GM23338 (cell line): ENCODE data around the gene RMDN3. TPM values are rescaled to one million over a fixed set of nuclear protein-coding genes. Genes with fewer than 3 reads are reported as not detected.

Experiments used
- ATAC-seq: fragments of 200-7000 bp; cut with Tn5 transposase; 3 replicates; pipeline ENCODE4 v1.9.1; 2020
- DNase-seq: peaks from one replicate; pipeline ENCODE4 v3.0.0-alpha.2; 2015; ENCODE audit warnings: low spot score
- H2AFZ ChIP-seq: fragments of 200-600 bp; sonication (generic); 2 replicates; pipeline ENCODE4 v1.8.0; 2016; ENCODE audit warnings: antibody characterized with exemption, mild to moderate bottlenecking, moderate library complexity
- H3F3A ChIP-seq: fragments of 200-600 bp; sonication (generic); replicated peaks from 2 replicates; pipeline ENCODE4 v1.8.0; 2017; ENCODE audit warnings: antibody characterized with exemption, mixed run types, low read depth
- H3K27ac ChIP-seq: fragments of 200-600 bp; sonication (generic); 2 replicates; pipeline ENCODE4 v1.6.1; 2016; ENCODE audit warnings: low read depth
- H3K27me3 ChIP-seq: fragments of 200-600 bp; sonication (generic); 2 replicates; pipeline ENCODE4 v1.8.0; 2016; ENCODE audit warnings: mild to moderate bottlenecking, mixed run types, moderate library complexity; ENCODE audit not compliant: insufficient read depth
- H3K36me3 ChIP-seq: fragments of 200-600 bp; sonication (generic); 2 replicates; pipeline ENCODE4 v1.8.0; 2016; ENCODE audit warnings: mild to moderate bottlenecking; ENCODE audit not compliant: insufficient read depth
- H3K4me1 ChIP-seq: fragments of 200-600 bp; sonication (generic); 2 replicates; pipeline ENCODE4 v1.8.0; 2016; ENCODE audit warnings: mild to moderate bottlenecking, moderate library complexity; ENCODE audit not compliant: insufficient read depth
- H3K4me2 ChIP-seq: fragments of 200-600 bp; sonication (generic); 2 replicates; pipeline ENCODE4 v1.7.1; 2017; ENCODE audit warnings: mixed run types
- H3K4me3 ChIP-seq: fragments of 200-600 bp; sonication (generic); 2 replicates; pipeline ENCODE4 v1.6.1; 2016; ENCODE audit warnings: mixed run types
- H3K79me2 ChIP-seq: fragments of 200-600 bp; sonication (generic); replicated peaks from 2 replicates; pipeline ENCODE4 v1.8.0; 2017; ENCODE audit warnings: mild to moderate bottlenecking; ENCODE audit not compliant: insufficient read depth
- H3K9me2 ChIP-seq: fragments of 200-600 bp; sonication (generic); 2 replicates; pipeline ENCODE4 v1.8.0; 2017; ENCODE audit not compliant: insufficient read depth
- H4K20me1 ChIP-seq: fragments of 200-600 bp; sonication (generic); replicated peaks from 2 replicates; pipeline ENCODE4 v1.8.0; 2017; ENCODE audit warnings: mild to moderate bottlenecking; ENCODE audit not compliant: insufficient read depth
- H3K27ac Mint-ChIP-seq: 2 replicates; pipeline ENCODE4 v1.8.0; 2020; ENCODE audit warnings: inconsistent platforms, mild to moderate bottlenecking, moderate library complexity, mixed read lengths
- H3K27me3 Mint-ChIP-seq: 3 replicates; pipeline ENCODE4 v1.8.0; 2022; ENCODE audit warnings: low read depth, mild to moderate bottlenecking, moderate library complexity, mixed read lengths, inconsistent platforms; ENCODE audit not compliant: insufficient read depth, poor library complexity
- H3K36me3 Mint-ChIP-seq: 3 replicates; pipeline ENCODE4 v1.8.0; 2021; ENCODE audit warnings: low read depth, mild to moderate bottlenecking, inconsistent platforms, moderate library complexity, mixed read lengths
- H3K4me1 Mint-ChIP-seq: 3 replicates; pipeline ENCODE4 v1.8.0; 2020; ENCODE audit warnings: mild to moderate bottlenecking, inconsistent platforms, mixed read lengths
- H3K4me3 Mint-ChIP-seq: 3 replicates; pipeline ENCODE4 v1.8.0; 2021; ENCODE audit warnings: moderate library complexity, mild to moderate bottlenecking, inconsistent platforms, mixed read lengths
- H3K9me3 Mint-ChIP-seq: 3 replicates; pipeline ENCODE4 v1.8.0; 2020; ENCODE audit warnings: moderate library complexity, mild to moderate bottlenecking, inconsistent platforms, mixed read lengths
- CREB1 ChIP-seq: fragments of 250-450 bp; sonication (Bioruptor Pico); IDR thresholded peaks from 2 replicates; pipeline ENCODE4 v1.5.0; 2020; ENCODE audit warnings: low read depth, mild to moderate bottlenecking, moderate library complexity
- EZH2 ChIP-seq: fragments of 200-600 bp; sonication (generic); IDR thresholded peaks from one replicate; pipeline ENCODE4 v1.8.0; 2017; ENCODE audit warnings: antibody characterized with exemption, mild to moderate bottlenecking, low read depth; ENCODE audit not compliant: unreplicated experiment
- EZH2phosphoT487 ChIP-seq: fragments of 200-600 bp; sonication (generic); IDR thresholded peaks from one replicate; pipeline ENCODE4 v1.8.1; 2018; ENCODE audit warnings: antibody characterized with exemption; ENCODE audit not compliant: unreplicated experiment
- JUNB ChIP-seq: IDR thresholded peaks from one replicate; pipeline ENCODE4 v1.6.1; 2016; ENCODE audit warnings: antibody characterized with exemption; ENCODE audit not compliant: unreplicated experiment
- NANOG ChIP-seq: IDR thresholded peaks from 2 replicates; pipeline ENCODE4 v1.6.1; 2016; ENCODE audit warnings: antibody characterized with exemption, borderline replicate concordance
- POLR2AphosphoS5 ChIP-seq: IDR thresholded peaks from 2 replicates; pipeline ENCODE4 v1.6.1; 2016; ENCODE audit warnings: antibody characterized with exemption, low read depth
- REST ChIP-seq: IDR thresholded peaks from one replicate; pipeline ENCODE4 v1.6.1; 2018; ENCODE audit warnings: antibody characterized with exemption; ENCODE audit not compliant: unreplicated experiment
- STAT1 ChIP-seq: IDR thresholded peaks from one replicate; pipeline ENCODE4 v1.6.1; 2016; ENCODE audit warnings: antibody characterized with exemption; ENCODE audit not compliant: unreplicated experiment
- ZNF114 ChIP-seq: fragments of 250-450 bp; sonication (Bioruptor Pico); IDR thresholded peaks from 2 replicates; pipeline ENCODE4 v1.5.0; 2020; ENCODE audit warnings: mild to moderate bottlenecking, moderate library complexity
- ZNF331 ChIP-seq: fragments of 250-450 bp; sonication (Bioruptor Pico); IDR thresholded peaks from 2 replicates; pipeline ENCODE4 v1.5.0; 2020; ENCODE audit warnings: low read depth, mild to moderate bottlenecking, moderate library complexity
- polyA plus RNA-seq: library from polyadenylated mRNA; unstranded; fragments of >200 nt; fragmentation: Nextera tagmentation; extraction: Ambion mirVana; gene quantifications from 2 replicates; pipeline ENCODE4 v1.2.1, GENCODE V29; 2016
- total RNA-seq: library from RNA; depleted of rRNA; stranded (reverse); fragments of >200 nt; shearing (Covaris generic); gene quantifications from 2 replicates; pipeline ENCODE4 v1.2.3, GENCODE V29; 2014
- TF ChIP-seq, protein P1 (sequence below): fragments of 250-450 bp; sonication (Bioruptor Pico); IDR thresholded peaks from 2 replicates; pipeline ENCODE4 v1.5.0; 2020; ENCODE audit warnings: mild to moderate bottlenecking, moderate library complexity
- TF ChIP-seq, protein P2 (sequence below), 2 experiments: fragments of 200-600 bp in 1 of 2; sonication (generic) in 1 of 2; conservative IDR thresholded peaks; 2 replicates each; pipeline versions ENCODE4 v1.5.1 to v1.6.1; 2016 to 2017; ENCODE audit warnings: antibody characterized with exemption in 2 of 2, low read depth in 2 of 2, mild to moderate bottlenecking in 2 of 2, moderate library complexity in 1 of 2
- TF ChIP-seq, protein P3 (sequence below): IDR thresholded peaks from 2 replicates; pipeline ENCODE4 v1.6.1; 2016; ENCODE audit warnings: antibody characterized with exemption

Gene RMDN3
- total and polyA plus RNA-seq, 2 experiments from 2014 or later = 15.6 to 17.0 TPM

GRCh38 chr15:40785814-40786213 is 30.8 kb upstream of the RMDN3 start:
- H3K4me3 ChIP-seq = no peak overlapping the region
- Mint-ChIP-seq H3K9me3 (no peaks in the 10 kb centered on the region), H3K4me1 (peaks cover 66% of the 10 kb centered on the region), H3K27me3 (peaks cover 13% of the 10 kb centered on the region), H3K36me3 (no peaks in the 10 kb centered on the region; the same call in 2 of the 3 replicates), H3K4me3 (no peak overlapping the region), H3K27ac (no peak overlapping the region)
- peak overlapping the region; percentile 24; the same call in 1 of the 2 replicates for H3K27ac ChIP-seq
- peak overlapping the region; percentile 72 for H3K4me2 ChIP-seq
- no peaks in the 10 kb centered on the region for H4K20me1 ChIP-seq
- DNase-seq (no peak), ATAC-seq (no peak)
- H3K4me1 ChIP-seq = peaks cover 52% of the 10 kb centered on the region
- H3K9me2 ChIP-seq = no peaks in the 10 kb centered on the region
- no peaks in the 10 kb centered on the region for H3K36me3 ChIP-seq
- TF ChIP-seq ZNF331 (CRISPR knock-in tag) (no peak), STAT1 (no peak), EZH2 (no peak), CREB1 (CRISPR knock-in tag) (no peak), EZH2phosphoT487 (no peak), POLR2AphosphoS5 (no peak), NANOG (no peak), JUNB (no peak), ZNF114 (CRISPR knock-in tag) (no peak), REST (no peak)
- TF ChIP-seq, protein P1, sequence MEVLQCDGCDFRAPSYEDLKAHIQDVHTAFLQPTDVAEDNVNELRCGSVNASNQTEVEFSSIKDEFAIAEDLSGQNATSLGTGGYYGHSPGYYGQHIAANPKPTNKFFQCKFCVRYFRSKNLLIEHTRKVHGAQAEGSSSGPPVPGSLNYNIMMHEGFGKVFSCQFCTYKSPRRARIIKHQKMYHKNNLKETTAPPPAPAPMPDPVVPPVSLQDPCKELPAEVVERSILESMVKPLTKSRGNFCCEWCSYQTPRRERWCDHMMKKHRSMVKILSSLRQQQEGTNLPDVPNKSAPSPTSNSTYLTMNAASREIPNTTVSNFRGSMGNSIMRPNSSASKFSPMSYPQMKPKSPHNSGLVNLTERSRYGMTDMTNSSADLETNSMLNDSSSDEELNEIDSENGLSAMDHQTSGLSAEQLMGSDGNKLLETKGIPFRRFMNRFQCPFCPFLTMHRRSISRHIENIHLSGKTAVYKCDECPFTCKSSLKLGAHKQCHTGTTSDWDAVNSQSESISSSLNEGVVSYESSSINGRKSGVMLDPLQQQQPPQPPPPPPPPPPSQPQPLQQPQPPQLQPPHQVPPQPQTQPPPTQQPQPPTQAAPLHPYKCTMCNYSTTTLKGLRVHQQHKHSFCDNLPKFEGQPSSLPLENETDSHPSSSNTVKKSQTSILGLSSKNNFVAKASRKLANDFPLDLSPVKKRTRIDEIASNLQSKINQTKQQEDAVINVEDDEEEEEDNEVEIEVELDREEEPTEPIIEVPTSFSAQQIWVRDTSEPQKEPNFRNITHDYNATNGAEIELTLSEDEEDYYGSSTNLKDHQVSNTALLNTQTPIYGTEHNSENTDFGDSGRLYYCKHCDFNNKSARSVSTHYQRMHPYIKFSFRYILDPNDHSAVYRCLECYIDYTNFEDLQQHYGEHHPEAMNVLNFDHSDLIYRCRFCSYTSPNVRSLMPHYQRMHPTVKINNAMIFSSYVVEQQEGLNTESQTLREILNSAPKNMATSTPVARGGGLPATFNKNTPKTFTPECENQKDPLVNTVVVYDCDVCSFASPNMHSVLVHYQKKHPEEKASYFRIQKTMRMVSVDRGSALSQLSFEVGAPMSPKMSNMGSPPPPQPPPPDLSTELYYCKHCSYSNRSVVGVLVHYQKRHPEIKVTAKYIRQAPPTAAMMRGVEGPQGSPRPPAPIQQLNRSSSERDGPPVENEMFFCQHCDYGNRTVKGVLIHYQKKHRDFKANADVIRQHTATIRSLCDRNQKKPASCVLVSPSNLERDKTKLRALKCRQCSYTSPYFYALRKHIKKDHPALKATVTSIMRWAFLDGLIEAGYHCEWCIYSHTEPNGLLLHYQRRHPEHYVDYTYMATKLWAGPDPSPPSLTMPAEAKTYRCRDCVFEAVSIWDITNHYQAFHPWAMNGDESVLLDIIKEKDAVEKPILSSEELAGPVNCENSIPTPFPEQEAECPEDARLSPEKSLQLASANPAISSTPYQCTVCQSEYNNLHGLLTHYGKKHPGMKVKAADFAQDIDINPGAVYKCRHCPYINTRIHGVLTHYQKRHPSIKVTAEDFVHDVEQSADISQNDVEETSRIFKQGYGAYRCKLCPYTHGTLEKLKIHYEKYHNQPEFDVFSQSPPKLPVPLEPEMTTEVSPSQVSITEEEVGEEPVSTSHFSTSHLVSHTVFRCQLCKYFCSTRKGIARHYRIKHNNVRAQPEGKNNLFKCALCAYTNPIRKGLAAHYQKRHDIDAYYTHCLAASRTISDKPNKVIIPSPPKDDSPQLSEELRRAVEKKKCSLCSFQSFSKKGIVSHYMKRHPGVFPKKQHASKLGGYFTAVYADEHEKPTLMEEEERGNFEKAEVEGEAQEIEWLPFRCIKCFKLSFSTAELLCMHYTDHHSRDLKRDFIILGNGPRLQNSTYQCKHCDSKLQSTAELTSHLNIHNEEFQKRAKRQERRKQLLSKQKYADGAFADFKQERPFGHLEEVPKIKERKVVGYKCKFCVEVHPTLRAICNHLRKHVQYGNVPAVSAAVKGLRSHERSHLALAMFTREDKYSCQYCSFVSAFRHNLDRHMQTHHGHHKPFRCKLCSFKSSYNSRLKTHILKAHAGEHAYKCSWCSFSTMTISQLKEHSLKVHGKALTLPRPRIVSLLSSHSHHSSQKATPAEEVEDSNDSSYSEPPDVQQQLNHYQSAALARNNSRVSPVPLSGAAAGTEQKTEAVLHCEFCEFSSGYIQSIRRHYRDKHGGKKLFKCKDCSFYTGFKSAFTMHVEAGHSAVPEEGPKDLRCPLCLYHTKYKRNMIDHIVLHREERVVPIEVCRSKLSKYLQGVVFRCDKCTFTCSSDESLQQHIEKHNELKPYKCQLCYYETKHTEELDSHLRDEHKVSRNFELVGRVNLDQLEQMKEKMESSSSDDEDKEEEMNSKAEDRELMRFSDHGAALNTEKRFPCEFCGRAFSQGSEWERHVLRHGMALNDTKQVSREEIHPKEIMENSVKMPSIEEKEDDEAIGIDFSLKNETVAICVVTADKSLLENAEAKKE (CRISPR knock-in tag) = no peak
- TF ChIP-seq, protein P2, sequence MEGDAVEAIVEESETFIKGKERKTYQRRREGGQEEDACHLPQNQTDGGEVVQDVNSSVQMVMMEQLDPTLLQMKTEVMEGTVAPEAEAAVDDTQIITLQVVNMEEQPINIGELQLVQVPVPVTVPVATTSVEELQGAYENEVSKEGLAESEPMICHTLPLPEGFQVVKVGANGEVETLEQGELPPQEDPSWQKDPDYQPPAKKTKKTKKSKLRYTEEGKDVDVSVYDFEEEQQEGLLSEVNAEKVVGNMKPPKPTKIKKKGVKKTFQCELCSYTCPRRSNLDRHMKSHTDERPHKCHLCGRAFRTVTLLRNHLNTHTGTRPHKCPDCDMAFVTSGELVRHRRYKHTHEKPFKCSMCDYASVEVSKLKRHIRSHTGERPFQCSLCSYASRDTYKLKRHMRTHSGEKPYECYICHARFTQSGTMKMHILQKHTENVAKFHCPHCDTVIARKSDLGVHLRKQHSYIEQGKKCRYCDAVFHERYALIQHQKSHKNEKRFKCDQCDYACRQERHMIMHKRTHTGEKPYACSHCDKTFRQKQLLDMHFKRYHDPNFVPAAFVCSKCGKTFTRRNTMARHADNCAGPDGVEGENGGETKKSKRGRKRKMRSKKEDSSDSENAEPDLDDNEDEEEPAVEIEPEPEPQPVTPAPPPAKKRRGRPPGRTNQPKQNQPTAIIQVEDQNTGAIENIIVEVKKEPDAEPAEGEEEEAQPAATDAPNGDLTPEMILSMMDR (conservative IDR thresholded peaks at IDR 0.05; ENCODE audit: low read depth in 2 of 2) = no peak
- TF ChIP-seq, protein P3, sequence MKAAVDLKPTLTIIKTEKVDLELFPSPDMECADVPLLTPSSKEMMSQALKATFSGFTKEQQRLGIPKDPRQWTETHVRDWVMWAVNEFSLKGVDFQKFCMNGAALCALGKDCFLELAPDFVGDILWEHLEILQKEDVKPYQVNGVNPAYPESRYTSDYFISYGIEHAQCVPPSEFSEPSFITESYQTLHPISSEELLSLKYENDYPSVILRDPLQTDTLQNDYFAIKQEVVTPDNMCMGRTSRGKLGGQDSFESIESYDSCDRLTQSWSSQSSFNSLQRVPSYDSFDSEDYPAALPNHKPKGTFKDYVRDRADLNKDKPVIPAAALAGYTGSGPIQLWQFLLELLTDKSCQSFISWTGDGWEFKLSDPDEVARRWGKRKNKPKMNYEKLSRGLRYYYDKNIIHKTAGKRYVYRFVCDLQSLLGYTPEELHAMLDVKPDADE = no peak
- no peaks in the 10 kb centered on the region for H3K27me3 ChIP-seq
- H3F3A ChIP-seq = peaks cover 9% of the 10 kb centered on the region; the same call in 1 of the 2 replicates
- H2AFZ ChIP-seq = no peak overlapping the region
- peaks cover 32% of the 10 kb centered on the region for H3K79me2 ChIP-seq
